Upper lobe of right lung (tissue), 1 donor: ENCODE results near the gene SCAMP1. TPM values are rescaled to one million over a fixed set of nuclear protein-coding genes. Genes with fewer than 3 reads are reported as not detected.

ENCODE experiments used
- ATAC-seq: fragments of 200-7000 bp; cut with Tn5 transposase; one replicate; pipeline ENCODE4 v1.9.1; 2020; ENCODE audit warnings: mild to moderate bottlenecking, moderate library complexity
- DNase-seq: peaks from one replicate; pipeline ENCODE4 v3.0.0-alpha.2; 2020
- H3K27ac ChIP-seq: fragments of 200-600 bp; one replicate; pipeline ENCODE4 v1.8.0; 2022
- H3K27me3 ChIP-seq: fragments of 200-600 bp; one replicate; pipeline ENCODE4 v1.8.0; 2022; ENCODE audit warnings: mild to moderate bottlenecking
- H3K36me3 ChIP-seq: fragments of 200-600 bp; one replicate; pipeline ENCODE4 v1.8.0; 2022
- H3K4me1 ChIP-seq: fragments of 200-600 bp; one replicate; pipeline ENCODE4 v1.8.0; 2022
- H3K4me3 ChIP-seq: fragments of 200-600 bp; one replicate; pipeline ENCODE4 v1.8.0; 2022; ENCODE audit warnings: mild to moderate bottlenecking
- H3K9me3 ChIP-seq: fragments of 200-600 bp; one replicate; pipeline ENCODE4 v1.8.0; 2022
- CTCF ChIP-seq: fragments of 200-600 bp; IDR thresholded peaks from one replicate; pipeline ENCODE4 v1.8.0; 2022; ENCODE audit warnings: antibody characterized with exemption
- intact Hi-C: fragments of 100-400 bp; cut with DNase I; formaldehyde crosslinking; loops from one replicate; pipeline ENCODE4 v1.11.0; 2022
- total RNA-seq: library from RNA; stranded (reverse); fragmentation: NEBNext Ultra II Directional; extraction: Animal tissue kit (Norgen Biotek cat#: 25700); gene quantifications from one replicate; pipeline ENCODE4 v1.2.1, GENCODE V29; 2021
- donor health status: DM: no; HTN: yes; CAD: no; lungs with severe emphysema.

SCAMP1 gene
- total RNA-seq, 1 donor from 2014 or later: 35.9 TPM

DNA sequence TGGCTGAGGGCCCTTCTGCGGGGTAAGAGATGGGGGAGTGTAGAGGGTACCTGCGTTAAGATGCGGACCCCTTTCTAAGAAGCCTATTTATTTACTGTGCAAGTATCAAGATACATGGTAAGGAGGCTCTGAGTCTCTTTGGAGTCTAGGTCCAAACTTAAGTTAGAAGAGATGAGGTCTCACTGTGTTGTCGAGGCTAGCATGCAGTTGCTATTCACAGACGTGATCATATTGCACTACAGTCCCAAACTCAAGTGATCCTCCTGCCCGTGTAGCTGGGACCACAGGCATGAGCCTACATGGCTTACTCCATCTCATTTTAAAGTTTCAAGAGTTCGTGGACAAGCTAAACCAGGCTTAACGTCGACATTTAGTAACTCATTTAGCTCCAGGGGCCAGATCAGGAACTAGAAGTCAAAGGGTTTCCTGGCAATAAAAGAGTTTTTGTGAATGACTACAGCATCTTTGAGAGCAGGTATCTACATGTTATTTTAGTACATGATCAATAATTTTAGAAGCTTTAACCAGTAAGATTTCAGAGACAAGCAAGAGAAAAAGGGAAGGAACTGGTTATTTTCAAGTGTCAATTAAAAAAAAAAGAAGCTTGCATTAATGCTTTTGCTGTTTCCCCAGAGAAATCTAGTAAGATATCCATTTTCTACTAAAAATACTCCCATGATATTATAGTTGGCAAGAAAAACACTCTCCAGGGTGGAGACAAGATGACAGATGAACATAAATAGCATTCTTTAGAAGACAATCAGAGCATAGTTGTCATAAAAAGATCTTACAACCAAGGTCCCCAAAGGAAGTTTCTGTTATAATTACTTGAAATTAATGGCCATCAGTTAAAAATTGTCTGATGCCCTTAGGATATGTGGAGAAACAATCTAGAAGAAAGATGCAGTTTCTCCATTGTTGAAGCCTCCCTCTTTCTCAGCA is 141.3 kb downstream of the SCAMP1 start:
- Histone ChIP-seq H3K36me3 (no peaks in the 10 kb centered on the region), H3K27ac (no peak overlapping the region), H3K4me1 (peaks cover 31% of the 10 kb centered on the region), H3K4me3 (no peak overlapping the region), H3K9me3 (no peaks in the 10 kb centered on the region), H3K27me3 (no peaks in the 10 kb centered on the region)
- ATAC-seq (no peak), DNase-seq (no peak)
- intact Hi-C loops: no loop called here
- no peak for TF ChIP-seq CTCF

GRCh38 chr5:78503958-78504653 is 143.7 kb downstream of the SCAMP1 start:
- Histone ChIP-seq H3K27ac (no peak overlapping the region), H3K4me3 (no peak overlapping the region), H3K4me1 (peaks cover 26% of the 10 kb centered on the region), H3K36me3 (no peaks in the 10 kb centered on the region), H3K27me3 (no peaks in the 10 kb centered on the region), H3K9me3 (no peaks in the 10 kb centered on the region)
- no peak for ATAC-seq
- DNase-seq: no peak
- intact Hi-C loops: no loop called here
- TF ChIP-seq CTCF: no peak

DNA sequence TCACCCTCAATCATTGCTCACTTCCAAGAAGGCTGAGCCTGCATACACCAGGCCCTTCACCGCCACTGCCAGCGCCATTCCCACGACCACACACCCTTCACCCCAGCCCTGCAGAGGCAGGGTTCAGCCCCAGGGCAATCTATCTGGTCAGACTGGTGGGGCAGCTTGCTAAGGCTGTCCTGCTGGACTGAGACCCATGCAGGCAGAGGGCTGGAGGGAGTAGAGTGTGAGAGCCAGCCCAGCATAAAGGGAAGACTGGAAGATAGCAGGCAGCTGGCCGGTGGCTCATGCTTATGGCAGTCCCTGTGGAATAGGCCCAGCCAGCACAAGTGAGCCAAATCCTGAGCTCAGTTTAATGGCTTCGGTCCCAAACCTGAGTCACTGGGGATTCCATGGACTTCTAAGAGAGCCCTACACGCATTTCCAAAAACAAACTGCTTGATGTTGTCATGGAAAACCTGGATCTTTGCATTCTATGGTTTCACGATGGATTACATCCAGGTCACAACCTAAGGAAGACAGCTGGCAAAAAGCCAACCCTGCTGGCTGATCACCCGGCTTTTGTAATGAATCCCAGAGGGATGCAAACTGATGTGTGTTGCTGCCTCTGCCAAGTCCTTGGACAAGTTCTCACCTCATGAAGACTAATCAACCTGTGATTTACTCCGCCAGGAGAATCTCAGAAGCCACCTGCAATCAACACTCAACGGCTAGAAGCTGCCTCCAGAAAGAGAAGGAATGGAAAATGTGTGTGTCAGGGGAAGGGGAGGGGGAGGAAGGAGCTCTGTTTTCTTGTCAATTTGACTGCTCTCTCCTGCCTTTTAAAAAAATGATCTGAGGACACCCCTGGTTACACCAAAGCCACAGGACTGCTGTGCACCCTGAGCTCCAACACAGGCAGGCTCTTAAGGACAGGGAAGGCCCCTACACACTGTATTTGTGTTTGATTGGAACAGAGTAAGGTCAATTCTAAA is 144.6 kb downstream of the SCAMP1 start:
- peak; percentile 79 for ATAC-seq
- H3K4me1 ChIP-seq: peaks cover 33% of the 10 kb centered on the region
- DNase-seq: no peak
- no peak overlapping the region for H3K27ac ChIP-seq
- no peak overlapping the region for H3K4me3 ChIP-seq
- H3K9me3 ChIP-seq: no peaks in the 10 kb centered on the region
- no peaks in the 10 kb centered on the region for H3K27me3 ChIP-seq
- intact Hi-C loops: no loop called here
- no peaks in the 10 kb centered on the region for H3K36me3 ChIP-seq
- TF ChIP-seq CTCF: no peak

GRCh38 chr5:78505860-78506259 is 145.4 kb downstream of the SCAMP1 start:
- no peak for DNase-seq
- Histone ChIP-seq H3K27me3 (no peaks in the 10 kb centered on the region), H3K9me3 (no peaks in the 10 kb centered on the region), H3K4me1 (peaks cover 40% of the 10 kb centered on the region), H3K27ac (no peak overlapping the region), H3K36me3 (no peaks in the 10 kb centered on the region), H3K4me3 (no peak overlapping the region)
- no peak for ATAC-seq
- no peak for TF ChIP-seq CTCF
- intact Hi-C loops: no loop called here

GRCh38 chr5:78506261-78507024 is 146.0 kb downstream of the SCAMP1 start:
- Histone ChIP-seq H3K9me3 (no peaks in the 10 kb centered on the region), H3K4me1 (peaks cover 42% of the 10 kb centered on the region), H3K27me3 (no peaks in the 10 kb centered on the region), H3K36me3 (no peaks in the 10 kb centered on the region), H3K4me3 (no peak overlapping the region), H3K27ac (no peak overlapping the region)
- intact Hi-C loops: no loop called here
- DNase-seq (no peak), ATAC-seq (no peak)
- no peak for TF ChIP-seq CTCF
